ENCODE results near the gene APOBEC3F.

DNA sequence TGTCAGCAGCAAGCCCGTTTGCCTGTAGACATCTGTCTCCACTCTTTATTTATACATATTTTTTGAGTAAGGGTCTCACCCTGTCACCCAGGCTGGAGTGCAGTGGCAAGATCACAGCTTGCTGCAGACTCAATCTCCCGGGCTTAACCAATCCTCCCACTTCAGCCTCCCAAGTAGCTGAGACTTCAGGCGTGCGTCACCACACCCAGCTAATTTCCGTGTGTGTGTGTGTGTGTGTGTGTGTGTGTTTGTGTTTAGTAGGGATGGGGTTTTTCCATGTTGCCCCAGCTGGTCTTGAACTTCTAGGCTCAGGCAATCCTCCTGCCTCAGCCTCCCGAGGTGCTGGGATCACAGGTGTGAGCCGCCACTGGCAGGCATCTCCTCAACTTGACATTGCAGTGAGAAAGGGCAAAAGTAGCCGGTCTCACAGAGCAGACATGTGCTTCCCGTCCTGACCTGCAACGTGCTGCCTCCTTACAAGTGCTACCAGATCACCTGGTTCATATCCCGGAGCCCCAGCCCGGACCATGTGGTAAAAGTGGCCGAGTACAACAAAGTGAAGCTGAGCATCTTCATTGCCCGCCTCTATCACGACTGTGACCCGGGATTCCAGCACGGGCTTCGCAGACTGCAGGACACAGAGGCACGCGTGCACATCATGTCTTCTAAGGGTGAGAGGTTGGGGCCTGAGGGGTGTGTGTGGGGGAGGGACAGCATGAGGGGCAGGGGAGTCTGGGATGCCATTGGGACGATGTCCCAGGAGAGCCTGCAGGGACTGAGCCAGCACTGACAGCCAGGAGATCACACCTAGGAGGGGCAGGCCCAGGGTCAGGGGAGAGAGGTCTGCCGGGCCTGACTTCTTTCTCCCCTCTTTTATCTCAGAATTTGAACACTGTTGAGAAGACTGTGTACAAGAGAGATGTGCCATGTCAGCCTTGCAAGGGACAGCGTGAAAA is 50.7 kb downstream of the APOBEC3F start:
- no peak for TF ChIP-seq CTCF (IDR thresholded peaks at IDR 0.05)
- no peak for TF ChIP-seq POLR2A (IDR thresholded peaks at IDR 0.05)
- TF ChIP-seq EP300 (IDR thresholded peaks at IDR 0.05), result no peak

All from stomach (tissue), 4 donors.